HG03196 (cell line): ENCODE measurements around the gene CHCHD6.

ENCODE experiments used
- ATAC-seq: cut with Tn5 transposase; IDR thresholded peaks from one replicate; pipeline ENCODE4 v1.9.1; 2021; ENCODE audit not compliant: unreplicated experiment

Gene CHCHD6

GRCh38 chr3:126989316-126990023, 285.4 kb downstream of the CHCHD6 start:
- no peak for ATAC-seq

GRCh38 chr3:126990024-126990700, 286.1 kb downstream of the CHCHD6 start:
- no peak for ATAC-seq

- ATAC-seq, result no peak
Observed at GRCh38 chr3:126990890-126991289, 286.9 kb downstream of the CHCHD6 start.

- ATAC-seq, result no peak
Observed at GRCh38 chr3:126991366-126992200, 287.5 kb downstream of the CHCHD6 start.

DNA sequence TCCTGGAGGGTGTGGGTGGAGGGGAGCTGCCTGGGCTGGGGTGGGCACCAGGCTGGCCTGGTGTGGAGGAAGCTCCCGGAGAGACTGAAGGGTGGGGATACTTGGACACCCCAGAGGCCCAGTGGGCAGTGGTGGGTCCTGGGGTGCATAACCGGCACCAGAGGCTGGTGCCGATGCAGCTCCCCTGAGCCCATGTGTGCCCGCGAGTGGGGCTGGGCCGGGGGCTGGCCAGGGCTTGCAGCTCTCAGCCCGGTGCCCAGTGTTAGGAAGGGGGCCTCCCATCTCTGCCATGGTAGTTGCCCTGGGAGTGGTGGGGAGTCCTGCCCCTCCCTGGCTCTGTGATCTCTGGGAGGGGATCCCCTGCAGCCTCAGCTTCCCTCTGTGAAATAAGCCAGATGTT, 288.2 kb downstream of the CHCHD6 start:
- no peak for ATAC-seq

- ATAC-seq, result no peak
Observed at GRCh38 chr3:126992776-126993175, 288.7 kb downstream of the CHCHD6 start.

DNA sequence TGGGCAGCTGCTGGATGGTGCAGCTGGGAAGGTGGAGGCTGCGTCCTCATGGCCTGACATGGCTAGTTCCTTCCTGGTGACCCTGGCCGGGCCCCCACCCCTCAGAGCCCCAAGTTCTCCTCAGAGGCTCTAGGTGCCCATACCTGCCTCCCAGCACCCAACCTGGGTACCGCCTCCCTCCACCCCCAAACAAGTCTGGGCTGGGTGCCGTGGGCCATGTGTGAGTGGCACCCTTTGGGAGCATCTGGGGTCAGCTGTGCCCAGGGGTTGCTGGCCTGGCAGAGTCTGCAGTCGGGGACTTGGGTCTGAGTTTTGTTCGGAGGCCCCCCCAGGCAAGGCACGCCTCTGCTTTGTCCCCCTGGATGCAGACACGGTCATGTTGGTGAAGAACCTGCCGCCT, 289.4 kb downstream of the CHCHD6 start:
- ATAC-seq, result no peak

DNA sequence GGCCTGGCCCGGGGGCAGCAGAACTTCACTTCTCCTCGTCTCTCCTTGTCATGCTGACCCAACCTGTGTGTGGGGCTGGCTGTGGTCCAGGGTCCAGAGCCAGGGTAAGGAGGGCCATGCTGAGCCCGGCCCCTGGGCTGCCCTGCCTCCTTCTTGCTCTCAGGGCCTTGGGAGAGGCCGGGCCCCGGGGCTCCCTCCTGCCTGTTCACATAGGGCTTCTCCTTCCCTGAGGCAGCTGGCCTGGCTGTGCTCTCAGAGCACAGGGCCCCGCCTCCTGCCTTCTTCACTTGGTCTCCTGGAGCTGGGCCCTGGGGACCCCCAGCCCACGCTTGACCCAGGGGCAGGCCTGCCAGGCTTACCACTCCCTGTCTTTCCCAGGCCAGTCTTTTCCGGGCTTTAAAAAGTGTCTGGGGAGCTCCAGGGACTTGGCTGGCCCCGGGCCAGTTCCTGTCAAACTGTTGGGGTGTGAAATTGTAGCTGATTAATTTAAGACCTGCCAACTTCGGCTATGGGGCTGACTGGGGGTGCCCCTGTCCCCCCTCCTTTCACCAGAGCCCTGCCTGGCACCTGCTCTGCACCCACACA, 290.7 kb downstream of the CHCHD6 start:
- ATAC-seq, result no peak

GRCh38 chr3:126995254-126995780, 291.3 kb downstream of the CHCHD6 start:
- ATAC-seq, result no peak

DNA sequence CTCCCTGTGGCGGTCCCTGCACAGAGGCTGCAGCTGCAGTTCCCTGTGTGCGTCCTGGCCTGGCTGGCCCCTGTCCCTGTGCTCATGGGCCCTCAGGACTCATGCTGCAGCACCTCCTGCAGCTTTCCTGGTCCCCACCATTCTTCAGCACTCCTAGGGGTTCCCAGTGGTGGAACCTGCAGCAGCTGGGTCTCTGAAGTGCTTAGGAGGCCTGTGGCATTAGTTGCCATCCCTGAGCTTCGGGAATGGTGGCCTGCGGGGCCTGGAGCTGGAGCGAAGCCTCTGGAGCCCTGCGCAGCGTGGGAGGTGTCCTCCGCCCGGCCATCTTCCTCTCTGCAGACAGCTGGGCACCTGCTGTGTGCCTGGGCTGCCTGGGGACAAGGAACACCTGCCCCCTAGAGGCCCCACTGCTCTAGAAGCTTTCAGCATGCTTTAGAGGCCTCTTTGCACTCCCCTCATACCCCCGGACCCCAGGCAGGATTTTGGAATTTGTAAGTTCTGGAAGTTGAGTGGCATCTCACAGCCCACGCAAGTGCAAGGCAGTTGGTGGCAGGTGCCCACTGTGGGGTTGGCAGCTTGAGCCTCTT, 292.0 kb downstream of the CHCHD6 start:
- no peak for ATAC-seq

DNA sequence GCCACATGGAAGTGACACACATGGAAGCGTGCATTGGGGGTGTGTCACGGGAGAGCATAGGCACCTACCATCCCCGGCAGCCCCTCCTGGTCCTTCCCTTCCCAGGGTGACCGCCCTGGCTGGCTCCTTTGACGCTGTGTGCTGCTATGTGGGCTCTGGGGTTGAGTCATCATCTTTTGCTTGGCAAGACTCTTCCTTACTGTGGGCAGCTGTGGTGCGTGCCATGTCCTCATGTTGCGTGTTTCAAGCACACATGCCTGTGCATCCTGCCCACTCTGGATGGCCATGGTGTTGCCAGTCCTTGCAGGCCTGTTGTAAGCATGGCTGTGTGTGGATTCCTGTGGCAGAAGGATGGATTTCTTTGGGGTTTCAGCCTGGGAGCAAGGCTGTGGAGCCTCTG, 292.9 kb downstream of the CHCHD6 start:
- ATAC-seq, result no peak

GRCh38 chr3:126997455-126998038, 293.5 kb downstream of the CHCHD6 start:
- no peak for ATAC-seq

DNA sequence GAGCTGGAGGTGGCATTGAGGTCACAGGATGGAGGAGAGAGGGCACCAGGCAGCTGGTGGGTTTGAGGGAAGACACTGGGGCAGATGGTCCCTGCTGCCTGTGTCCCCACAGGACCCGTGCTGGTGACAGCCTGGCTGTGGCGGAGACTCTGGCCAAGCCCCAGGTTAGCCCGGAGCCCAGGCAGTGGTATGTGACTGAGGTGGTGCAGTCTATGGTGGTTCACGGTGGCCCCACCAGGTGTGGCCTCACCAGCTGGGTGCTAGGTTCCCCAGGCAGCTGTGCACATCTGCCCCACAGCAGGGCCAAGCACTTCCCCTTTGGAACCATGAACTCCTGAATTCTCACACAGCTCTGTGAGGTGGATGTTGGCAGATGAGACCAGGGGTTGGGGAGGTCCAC, 294.3 kb downstream of the CHCHD6 start:
- ATAC-seq, result no peak

DNA sequence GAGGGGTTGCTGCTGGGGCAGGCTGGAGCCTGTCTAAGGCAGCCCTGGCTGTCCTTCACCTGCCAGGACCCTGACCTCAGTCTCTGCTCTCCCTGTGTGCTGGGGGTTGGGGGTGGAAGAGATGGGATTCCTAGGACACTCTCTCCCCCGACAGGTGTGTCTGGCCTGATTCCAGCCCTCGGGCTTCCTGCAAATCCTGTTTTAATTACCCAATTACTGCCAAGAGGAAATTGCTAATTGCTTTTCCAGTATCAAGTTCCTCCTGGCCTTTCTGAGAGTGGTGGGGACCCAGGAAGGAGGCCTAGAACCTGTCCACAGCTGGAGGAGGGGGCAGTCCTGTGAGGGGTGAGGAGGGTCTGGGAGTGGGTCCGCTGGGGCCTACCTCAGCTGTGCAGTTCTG, 294.7 kb downstream of the CHCHD6 start:
- no peak for ATAC-seq

DNA sequence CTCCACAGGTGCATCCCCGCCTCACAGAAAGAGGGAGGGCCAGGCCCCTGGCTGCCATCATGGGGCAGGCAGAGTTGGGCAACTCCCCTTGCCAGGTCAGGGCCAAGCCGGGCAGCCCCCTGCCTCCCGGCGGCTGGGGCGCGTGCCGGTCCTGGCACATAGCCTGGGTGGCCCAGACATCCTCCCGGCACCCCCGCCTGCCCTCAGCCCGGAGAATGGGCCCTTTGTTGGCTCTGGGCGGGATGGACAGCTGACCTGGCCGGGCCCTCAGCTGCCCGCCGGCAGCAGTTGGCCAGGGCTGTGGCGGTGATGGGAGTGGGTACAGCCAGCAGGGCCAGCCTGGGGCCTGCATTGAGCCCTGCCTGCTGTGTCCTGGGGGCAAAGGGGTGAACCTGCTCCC, 295.3 kb downstream of the CHCHD6 start:
- no peak for ATAC-seq

- no peak for ATAC-seq
Observed at GRCh38 chr3:127000119-127000518, 296.1 kb downstream of the CHCHD6 start.

DNA sequence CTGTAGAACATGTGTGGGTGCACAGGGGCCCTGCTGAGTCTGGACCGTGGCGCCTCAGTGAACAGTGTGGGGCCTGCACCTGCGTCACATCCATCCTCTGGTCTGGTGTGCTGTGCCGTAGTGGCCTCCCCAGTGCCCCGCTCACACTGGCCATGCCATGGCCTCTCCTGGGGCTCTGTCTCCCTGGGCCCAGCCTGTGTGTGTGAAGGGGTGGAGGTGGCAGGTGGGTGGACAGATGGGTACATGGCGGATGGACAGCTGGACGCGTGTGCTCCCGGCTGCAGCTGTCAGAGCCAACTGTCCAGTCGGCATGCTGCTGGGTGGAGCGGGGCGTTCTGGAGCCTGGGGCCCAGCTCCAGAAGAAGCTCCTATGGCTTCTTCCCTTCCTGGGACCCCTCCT, 296.7 kb downstream of the CHCHD6 start:
- no peak for ATAC-seq

- ATAC-seq, result no peak
Observed at GRCh38 chr3:127001486-127002194, 297.6 kb downstream of the CHCHD6 start.

DNA sequence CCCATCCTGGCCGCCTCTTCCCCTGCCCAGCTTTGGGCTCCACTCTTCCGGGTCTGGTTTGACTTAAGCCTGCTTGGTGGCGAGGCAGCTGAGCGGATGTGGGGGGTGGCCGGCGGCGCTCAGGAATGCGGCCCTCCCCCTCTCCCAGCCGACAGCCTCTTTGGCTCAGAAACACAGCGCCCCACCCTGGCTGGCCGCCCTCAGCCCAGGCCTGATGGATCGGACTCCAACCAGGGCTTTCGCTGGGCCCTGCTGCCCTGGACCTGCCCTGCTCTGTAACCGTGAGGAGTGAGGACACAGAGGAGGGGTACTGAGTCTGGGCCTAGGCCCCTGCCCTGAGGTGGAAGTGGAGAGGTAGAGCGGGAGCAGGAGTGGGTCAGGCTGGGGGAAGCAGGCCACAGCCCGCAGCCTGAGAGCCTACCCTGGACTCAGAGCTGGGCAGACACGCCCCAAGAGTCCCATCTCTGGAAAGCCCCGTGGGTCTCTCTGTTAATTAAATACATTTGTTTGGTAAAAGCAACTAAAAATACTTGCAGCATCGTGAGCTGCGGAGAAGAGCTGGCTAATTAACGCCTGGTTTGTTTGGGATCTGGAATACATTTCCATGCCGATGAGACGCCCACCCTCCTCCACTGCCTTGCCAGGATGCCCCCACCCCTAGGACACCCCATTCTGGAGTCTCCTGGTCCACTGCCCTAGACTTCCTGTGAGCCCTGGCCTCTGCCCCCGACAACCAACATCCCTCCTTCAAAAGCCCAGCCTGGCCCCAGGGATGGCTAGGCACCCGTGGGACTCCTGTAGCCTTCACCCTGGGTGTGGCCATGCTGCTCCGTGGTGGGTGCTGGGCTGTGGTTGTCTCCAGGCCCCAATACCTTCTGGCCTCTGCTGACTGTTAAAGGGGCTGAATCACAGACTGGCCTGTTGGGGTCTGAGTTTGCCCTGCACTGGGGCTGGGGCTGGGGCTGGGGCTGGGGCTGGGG, 298.4 kb downstream of the CHCHD6 start:
- no peak for ATAC-seq
